Testis (tissue), 2 donors: Measurements from ENCODE around the gene FAM20B.

Experiments used
- CTCF ChIP-seq, 3 experiments: fragments of 450-650 bp in 2 of 3; fragments of 200-600 bp in 1 of 3; sonication (generic) in 1 of 3; IDR thresholded peaks; one replicate each; pipeline ENCODE4 v1.5.1; 2016 to 2019; ENCODE audit warnings: antibody characterized with exemption in 3 of 3, mild to moderate bottlenecking in 2 of 3, moderate library complexity in 1 of 3
- POLR2A ChIP-seq: fragments of 450-650 bp; IDR thresholded peaks from one replicate; pipeline ENCODE4 v1.6.1; 2017; ENCODE audit warnings: antibody characterized with exemption, mild to moderate bottlenecking, moderate library complexity

GRCh38 chr1:179091691-179092165 is 66.0 kb downstream of the FAM20B start:
- TF ChIP-seq CTCF (IDR thresholded peaks at IDR 0.05) = no peak
- TF ChIP-seq POLR2A = no peak
